Measurements from ENCODE around the gene IL32.

- TF ChIP-seq, protein P1, sequence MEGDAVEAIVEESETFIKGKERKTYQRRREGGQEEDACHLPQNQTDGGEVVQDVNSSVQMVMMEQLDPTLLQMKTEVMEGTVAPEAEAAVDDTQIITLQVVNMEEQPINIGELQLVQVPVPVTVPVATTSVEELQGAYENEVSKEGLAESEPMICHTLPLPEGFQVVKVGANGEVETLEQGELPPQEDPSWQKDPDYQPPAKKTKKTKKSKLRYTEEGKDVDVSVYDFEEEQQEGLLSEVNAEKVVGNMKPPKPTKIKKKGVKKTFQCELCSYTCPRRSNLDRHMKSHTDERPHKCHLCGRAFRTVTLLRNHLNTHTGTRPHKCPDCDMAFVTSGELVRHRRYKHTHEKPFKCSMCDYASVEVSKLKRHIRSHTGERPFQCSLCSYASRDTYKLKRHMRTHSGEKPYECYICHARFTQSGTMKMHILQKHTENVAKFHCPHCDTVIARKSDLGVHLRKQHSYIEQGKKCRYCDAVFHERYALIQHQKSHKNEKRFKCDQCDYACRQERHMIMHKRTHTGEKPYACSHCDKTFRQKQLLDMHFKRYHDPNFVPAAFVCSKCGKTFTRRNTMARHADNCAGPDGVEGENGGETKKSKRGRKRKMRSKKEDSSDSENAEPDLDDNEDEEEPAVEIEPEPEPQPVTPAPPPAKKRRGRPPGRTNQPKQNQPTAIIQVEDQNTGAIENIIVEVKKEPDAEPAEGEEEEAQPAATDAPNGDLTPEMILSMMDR (conservative IDR thresholded peaks at IDR 0.05; ENCODE audit: low read length) = no peak
- TF ChIP-seq EZH2phosphoT487 (IDR thresholded peaks at IDR 0.05; ENCODE audit: borderline replicate concordance) = no peak
These were observed 36.5 kb downstream of the IL32 start for GRCh38 chr16:3101841-3102470.

Data from Loucy (cell line).